ENCODE measurements around the gene IL17D.

- TF ChIP-seq HMGXB4 (CRISPR knock-in tag; IDR thresholded peaks at IDR 0.05) = no peak
- TF ChIP-seq TP53 (CRISPR knock-in tag; IDR thresholded peaks at IDR 0.05) = no peak
- no peak for TF ChIP-seq SP1 (CRISPR knock-in tag; conservative IDR thresholded peaks at IDR 0.05)
- TF ChIP-seq, protein P1, sequence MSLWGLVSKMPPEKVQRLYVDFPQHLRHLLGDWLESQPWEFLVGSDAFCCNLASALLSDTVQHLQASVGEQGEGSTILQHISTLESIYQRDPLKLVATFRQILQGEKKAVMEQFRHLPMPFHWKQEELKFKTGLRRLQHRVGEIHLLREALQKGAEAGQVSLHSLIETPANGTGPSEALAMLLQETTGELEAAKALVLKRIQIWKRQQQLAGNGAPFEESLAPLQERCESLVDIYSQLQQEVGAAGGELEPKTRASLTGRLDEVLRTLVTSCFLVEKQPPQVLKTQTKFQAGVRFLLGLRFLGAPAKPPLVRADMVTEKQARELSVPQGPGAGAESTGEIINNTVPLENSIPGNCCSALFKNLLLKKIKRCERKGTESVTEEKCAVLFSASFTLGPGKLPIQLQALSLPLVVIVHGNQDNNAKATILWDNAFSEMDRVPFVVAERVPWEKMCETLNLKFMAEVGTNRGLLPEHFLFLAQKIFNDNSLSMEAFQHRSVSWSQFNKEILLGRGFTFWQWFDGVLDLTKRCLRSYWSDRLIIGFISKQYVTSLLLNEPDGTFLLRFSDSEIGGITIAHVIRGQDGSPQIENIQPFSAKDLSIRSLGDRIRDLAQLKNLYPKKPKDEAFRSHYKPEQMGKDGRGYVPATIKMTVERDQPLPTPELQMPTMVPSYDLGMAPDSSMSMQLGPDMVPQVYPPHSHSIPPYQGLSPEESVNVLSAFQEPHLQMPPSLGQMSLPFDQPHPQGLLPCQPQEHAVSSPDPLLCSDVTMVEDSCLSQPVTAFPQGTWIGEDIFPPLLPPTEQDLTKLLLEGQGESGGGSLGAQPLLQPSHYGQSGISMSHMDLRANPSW (CRISPR knock-in tag; conservative IDR thresholded peaks at IDR 0.05; ENCODE audit: low read depth) = no peak
- TF ChIP-seq, protein P2, sequence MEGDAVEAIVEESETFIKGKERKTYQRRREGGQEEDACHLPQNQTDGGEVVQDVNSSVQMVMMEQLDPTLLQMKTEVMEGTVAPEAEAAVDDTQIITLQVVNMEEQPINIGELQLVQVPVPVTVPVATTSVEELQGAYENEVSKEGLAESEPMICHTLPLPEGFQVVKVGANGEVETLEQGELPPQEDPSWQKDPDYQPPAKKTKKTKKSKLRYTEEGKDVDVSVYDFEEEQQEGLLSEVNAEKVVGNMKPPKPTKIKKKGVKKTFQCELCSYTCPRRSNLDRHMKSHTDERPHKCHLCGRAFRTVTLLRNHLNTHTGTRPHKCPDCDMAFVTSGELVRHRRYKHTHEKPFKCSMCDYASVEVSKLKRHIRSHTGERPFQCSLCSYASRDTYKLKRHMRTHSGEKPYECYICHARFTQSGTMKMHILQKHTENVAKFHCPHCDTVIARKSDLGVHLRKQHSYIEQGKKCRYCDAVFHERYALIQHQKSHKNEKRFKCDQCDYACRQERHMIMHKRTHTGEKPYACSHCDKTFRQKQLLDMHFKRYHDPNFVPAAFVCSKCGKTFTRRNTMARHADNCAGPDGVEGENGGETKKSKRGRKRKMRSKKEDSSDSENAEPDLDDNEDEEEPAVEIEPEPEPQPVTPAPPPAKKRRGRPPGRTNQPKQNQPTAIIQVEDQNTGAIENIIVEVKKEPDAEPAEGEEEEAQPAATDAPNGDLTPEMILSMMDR (IDR thresholded peaks at IDR 0.05) = no peak
- TF ChIP-seq ZNF263 (CRISPR knock-in tag; IDR thresholded peaks at IDR 0.05; ENCODE audit: low read depth) = no peak
- TF ChIP-seq TCF7 (CRISPR knock-in tag; IDR thresholded peaks at IDR 0.05; ENCODE audit: low read depth) = no peak
- no peak for TF ChIP-seq FOXJ3 (CRISPR knock-in tag; IDR thresholded peaks at IDR 0.05; ENCODE audit: borderline replicate concordance)
- TF ChIP-seq TEAD4 (CRISPR knock-in tag; IDR thresholded peaks at IDR 0.05) = no peak
- TF ChIP-seq RELA (CRISPR knock-in tag; IDR thresholded peaks at IDR 0.05; ENCODE audit: borderline replicate concordance) = no peak
These were observed 21.4 kb upstream of the IL17D start for GRCh38 chr13:20682061-20682460.
